ENCODE data around the gene UTF1. TPM values are rescaled to one million over a fixed set of nuclear protein-coding genes. Genes with fewer than 3 reads are reported as not detected.

Gene UTF1
- total and polyA plus RNA-seq, 2 experiments from 2014 or later: 12.2 to 51.4 TPM

DNA sequence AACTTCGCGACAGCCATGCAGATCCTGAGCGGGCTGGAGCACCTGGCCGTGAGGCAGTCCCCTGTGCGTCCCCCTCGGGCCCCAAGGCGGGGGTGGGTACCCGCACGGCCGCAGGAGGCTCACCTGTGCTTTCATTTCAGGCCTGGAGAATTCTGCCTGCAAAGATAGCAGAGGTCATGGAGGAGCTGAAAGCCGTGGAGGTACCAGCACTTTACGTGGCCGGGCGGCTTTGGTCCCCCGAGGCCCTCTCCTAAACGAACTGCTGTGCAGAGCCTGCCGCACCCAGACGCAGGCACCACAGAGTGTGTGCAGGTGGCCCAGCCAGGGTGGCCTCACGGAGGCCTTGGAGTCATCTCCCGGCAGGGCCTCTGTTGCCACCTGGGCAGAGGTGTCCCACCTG, 11.1 kb upstream of the UTF1 start:
- no peak for DNase-seq (ENCODE audit: low spot score)
- Mint-ChIP-seq H3K9me3 (no peaks in the 10 kb centered on the region; the same call in 2 of the 3 replicates), H3K4me3 (no peak overlapping the region), H3K4me1 (peaks cover 3% of the 10 kb centered on the region), H3K27me3 (ENCODE audit: insufficient read depth, low read depth, poor library complexity) (peaks cover 12% of the 10 kb centered on the region), H3K36me3 (ENCODE audit: low read depth) (peaks cover 3% of the 10 kb centered on the region; the same call in 1 of the 3 replicates), H3K27ac (no peak overlapping the region)
- no peak overlapping the region for H3K4me3 ChIP-seq
- H3K79me2 ChIP-seq (replicated peaks; ENCODE audit: insufficient read depth): no peaks in the 10 kb centered on the region
- no peaks in the 10 kb centered on the region for H3K9me2 ChIP-seq (ENCODE audit: insufficient read depth)
- H2AFZ ChIP-seq: no peak overlapping the region
- H3K4me2 ChIP-seq: no peak overlapping the region
- H3K27ac ChIP-seq (ENCODE audit: low read depth): no peak overlapping the region
- H3K36me3 ChIP-seq (ENCODE audit: insufficient read depth): no peaks in the 10 kb centered on the region
- ATAC-seq: peak; percentile 5; the same call in 1 of the 3 replicates
- no peak for TF ChIP-seq POLR2AphosphoS5 (IDR thresholded peaks at IDR 0.05; ENCODE audit: low read depth)
- no peak for TF ChIP-seq ZNF114 (CRISPR knock-in tag; IDR thresholded peaks at IDR 0.05)
- no peak for TF ChIP-seq JUNB (IDR thresholded peaks at IDR 0.05; ENCODE audit: unreplicated experiment)
- TF ChIP-seq STAT1 (IDR thresholded peaks at IDR 0.05; ENCODE audit: unreplicated experiment): no peak
- TF ChIP-seq EZH2phosphoT487 (IDR thresholded peaks at IDR 0.05; ENCODE audit: unreplicated experiment): no peak
- no peak for TF ChIP-seq ZNF331 (CRISPR knock-in tag; IDR thresholded peaks at IDR 0.05; ENCODE audit: low read depth)
- TF ChIP-seq NANOG (IDR thresholded peaks at IDR 0.05; ENCODE audit: borderline replicate concordance): no peak
- no peak for TF ChIP-seq ZNF462 (CRISPR knock-in tag; IDR thresholded peaks at IDR 0.05)
- TF ChIP-seq, protein P1, sequence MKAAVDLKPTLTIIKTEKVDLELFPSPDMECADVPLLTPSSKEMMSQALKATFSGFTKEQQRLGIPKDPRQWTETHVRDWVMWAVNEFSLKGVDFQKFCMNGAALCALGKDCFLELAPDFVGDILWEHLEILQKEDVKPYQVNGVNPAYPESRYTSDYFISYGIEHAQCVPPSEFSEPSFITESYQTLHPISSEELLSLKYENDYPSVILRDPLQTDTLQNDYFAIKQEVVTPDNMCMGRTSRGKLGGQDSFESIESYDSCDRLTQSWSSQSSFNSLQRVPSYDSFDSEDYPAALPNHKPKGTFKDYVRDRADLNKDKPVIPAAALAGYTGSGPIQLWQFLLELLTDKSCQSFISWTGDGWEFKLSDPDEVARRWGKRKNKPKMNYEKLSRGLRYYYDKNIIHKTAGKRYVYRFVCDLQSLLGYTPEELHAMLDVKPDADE (IDR thresholded peaks at IDR 0.05): no peak
- TF ChIP-seq EZH2 (IDR thresholded peaks at IDR 0.05; ENCODE audit: low read depth, unreplicated experiment): no peak
- no peak for TF ChIP-seq CREB1 (CRISPR knock-in tag; IDR thresholded peaks at IDR 0.05; ENCODE audit: low read depth)
- TF ChIP-seq REST (IDR thresholded peaks at IDR 0.05; ENCODE audit: unreplicated experiment): no peak
- TF ChIP-seq, protein P2, sequence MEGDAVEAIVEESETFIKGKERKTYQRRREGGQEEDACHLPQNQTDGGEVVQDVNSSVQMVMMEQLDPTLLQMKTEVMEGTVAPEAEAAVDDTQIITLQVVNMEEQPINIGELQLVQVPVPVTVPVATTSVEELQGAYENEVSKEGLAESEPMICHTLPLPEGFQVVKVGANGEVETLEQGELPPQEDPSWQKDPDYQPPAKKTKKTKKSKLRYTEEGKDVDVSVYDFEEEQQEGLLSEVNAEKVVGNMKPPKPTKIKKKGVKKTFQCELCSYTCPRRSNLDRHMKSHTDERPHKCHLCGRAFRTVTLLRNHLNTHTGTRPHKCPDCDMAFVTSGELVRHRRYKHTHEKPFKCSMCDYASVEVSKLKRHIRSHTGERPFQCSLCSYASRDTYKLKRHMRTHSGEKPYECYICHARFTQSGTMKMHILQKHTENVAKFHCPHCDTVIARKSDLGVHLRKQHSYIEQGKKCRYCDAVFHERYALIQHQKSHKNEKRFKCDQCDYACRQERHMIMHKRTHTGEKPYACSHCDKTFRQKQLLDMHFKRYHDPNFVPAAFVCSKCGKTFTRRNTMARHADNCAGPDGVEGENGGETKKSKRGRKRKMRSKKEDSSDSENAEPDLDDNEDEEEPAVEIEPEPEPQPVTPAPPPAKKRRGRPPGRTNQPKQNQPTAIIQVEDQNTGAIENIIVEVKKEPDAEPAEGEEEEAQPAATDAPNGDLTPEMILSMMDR (conservative IDR thresholded peaks at IDR 0.05; ENCODE audit: low read depth in 2 of 2): no peak
- no peaks in the 10 kb centered on the region for H4K20me1 ChIP-seq (replicated peaks; ENCODE audit: insufficient read depth)
- 0 out of 2 replicates have a peak, but pooled peaks cover 4% of the 10 kb centered on the region for H3K4me1 ChIP-seq (ENCODE audit: insufficient read depth)
- peaks cover 14% of the 10 kb centered on the region; the same call in 1 of the 2 replicates for H3F3A ChIP-seq (replicated peaks; ENCODE audit: low read depth)
- H3K27me3 ChIP-seq (ENCODE audit: insufficient read depth): no peaks in the 10 kb centered on the region

Data from GM23338 (cell line).